ENCODE results near the gene SH3YL1.

DNA sequence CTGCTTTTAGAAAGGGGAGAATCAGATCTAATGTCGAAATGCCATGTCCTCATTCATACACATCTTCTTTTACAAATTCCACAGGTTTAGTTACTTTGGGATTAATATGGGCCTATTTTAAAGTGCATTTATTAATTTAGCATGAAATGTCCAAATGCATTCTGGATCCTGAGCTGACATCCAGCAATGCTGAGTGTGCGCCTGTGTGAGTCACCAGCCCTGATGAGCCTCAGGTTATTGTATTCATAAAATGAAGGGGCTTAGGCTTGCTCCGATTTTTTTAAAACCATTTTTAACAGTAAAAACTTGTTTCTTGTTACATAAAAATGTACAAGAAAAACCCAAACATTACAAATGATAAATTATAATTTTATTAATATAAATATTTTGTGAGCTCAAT, 94.1 kb downstream of the SH3YL1 start:
- TF ChIP-seq, protein P1, sequence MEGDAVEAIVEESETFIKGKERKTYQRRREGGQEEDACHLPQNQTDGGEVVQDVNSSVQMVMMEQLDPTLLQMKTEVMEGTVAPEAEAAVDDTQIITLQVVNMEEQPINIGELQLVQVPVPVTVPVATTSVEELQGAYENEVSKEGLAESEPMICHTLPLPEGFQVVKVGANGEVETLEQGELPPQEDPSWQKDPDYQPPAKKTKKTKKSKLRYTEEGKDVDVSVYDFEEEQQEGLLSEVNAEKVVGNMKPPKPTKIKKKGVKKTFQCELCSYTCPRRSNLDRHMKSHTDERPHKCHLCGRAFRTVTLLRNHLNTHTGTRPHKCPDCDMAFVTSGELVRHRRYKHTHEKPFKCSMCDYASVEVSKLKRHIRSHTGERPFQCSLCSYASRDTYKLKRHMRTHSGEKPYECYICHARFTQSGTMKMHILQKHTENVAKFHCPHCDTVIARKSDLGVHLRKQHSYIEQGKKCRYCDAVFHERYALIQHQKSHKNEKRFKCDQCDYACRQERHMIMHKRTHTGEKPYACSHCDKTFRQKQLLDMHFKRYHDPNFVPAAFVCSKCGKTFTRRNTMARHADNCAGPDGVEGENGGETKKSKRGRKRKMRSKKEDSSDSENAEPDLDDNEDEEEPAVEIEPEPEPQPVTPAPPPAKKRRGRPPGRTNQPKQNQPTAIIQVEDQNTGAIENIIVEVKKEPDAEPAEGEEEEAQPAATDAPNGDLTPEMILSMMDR (IDR thresholded peaks at IDR 0.05), result no peak
- no peak for TF ChIP-seq EZH2 (IDR thresholded peaks at IDR 0.05)

All from neural progenitor cell (in vitro differentiated cells).